HG03354 (cell line): ENCODE data around the gene DEFB131B.
"Not testable (repeated sequence)": the region's sequence is repeated elsewhere in the genome, so short reads cannot be mapped to it uniquely, and the experiment has no call there.

ENCODE experiments used
- ATAC-seq: cut with Tn5 transposase; IDR thresholded peaks from one replicate; pipeline ENCODE4 v1.9.1; 2021; ENCODE audit warnings: mild to moderate bottlenecking; ENCODE audit not compliant: unreplicated experiment, poor library complexity, severe bottlenecking

The DEFB131B gene, protein sequence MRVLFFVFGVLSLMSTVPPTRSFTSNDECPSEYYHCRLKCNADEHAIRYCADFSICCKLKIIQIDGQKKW

DNA sequence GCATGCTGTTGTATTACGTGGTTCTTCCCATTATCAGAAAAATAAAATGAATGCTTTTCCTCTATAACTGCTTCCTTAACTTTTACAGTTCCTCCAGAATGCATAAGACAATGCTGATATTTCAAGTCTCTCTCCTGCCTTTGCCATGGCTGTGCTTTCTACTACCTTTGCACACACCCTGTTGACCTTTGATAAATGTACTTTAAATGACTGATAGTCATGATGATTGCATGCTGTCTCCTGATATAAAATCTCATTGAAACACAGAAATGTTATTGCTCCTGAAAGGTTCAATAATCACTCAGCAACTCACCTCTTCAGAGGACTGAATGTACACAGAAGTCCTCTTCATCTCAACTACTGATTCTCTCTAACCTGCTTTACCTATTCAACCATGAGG lies at the start of gene DEFB131B:
Gene DEFB131B (plus strand): TSS at position 395 of the 400 bp plus-strand sequence. CDS start 0 bp downstream, at position 395.
- ATAC-seq = not testable (repeated sequence)

DNA sequence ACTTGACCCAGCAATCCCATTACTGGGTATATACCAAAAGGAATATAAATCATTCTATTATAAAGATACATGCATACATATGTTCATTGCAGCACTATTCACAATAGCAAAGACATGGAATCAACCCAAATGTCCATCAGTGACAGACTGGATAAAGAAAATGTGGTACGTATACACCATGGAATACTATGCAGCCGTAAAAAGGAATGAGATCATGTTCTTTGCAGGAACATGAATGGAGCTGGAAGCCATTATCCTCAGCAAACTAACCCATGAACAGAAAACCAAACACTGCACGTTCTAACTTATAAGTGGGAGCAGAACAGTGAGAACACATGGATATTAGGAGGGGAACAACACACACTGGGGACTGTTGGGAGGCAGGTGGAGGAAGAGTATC lies 49.0 kb upstream of the DEFB131B start:
- ATAC-seq = not testable (repeated sequence)

DNA sequence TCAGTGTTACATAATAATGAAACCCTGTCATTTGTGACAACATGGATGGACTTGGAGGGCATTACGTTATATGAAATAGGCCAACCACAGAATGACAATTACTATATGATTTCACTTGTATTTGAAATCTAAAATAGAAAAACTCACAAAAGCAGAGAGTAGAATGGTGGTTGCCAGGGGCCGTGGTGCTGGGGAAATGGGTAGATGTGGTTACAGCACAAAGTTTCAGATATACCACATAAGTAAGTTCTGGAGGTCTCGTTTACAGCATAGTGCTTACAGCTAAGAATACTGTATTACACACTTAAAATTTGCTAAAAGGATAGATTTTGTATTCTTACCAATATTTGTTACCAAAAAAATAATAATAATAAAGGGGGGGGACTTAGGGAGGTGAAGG lies 48.6 kb upstream of the DEFB131B start:
- ATAC-seq = not testable (repeated sequence)

DNA sequence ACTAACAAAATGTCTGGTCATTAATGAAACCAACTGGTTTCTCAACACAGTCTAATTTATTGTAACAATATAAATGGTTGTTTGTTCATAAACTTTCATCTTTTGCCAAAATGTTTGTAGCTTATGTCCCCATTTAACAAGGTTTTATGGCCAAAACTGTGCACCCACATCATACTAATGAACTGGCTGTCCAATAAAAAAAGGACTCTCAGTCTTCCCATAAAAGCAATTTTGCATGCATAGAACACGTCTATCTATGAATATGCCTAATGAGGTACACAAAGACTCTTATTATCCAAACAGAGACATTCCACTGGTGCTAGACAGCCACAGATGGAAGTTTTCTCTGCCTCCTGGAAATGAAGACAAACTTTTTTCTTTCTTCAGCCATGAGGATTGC lies 45.4 kb upstream of the DEFB131B start, which contains the start of gene DEFB108B:
Gene DEFB108B (plus strand): TSS at position 390 of the 400 bp plus-strand sequence. CDS start 0 bp downstream, at position 390.
- not testable (repeated sequence) for ATAC-seq

DNA sequence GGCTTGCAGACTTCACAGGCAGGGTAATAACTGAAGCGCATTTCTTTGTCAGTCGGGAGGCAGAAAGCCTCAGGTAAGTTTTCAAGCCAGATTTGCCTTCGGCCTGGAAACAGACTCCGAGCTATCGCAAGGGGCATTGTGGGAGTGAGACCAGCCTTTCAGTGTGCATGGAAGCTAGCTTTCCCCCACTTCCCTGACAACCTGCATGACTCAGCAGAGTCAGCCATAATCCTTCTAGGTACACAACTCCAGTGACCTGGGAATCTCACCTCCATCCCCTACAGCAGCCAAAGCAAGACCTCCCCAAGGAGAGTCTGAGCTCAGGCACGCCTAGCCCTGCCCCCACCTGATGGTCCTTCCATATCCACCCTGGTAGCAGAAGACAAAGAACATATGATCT lies 35.5 kb upstream of the DEFB131B start:
- ATAC-seq = not testable (repeated sequence)

DNA sequence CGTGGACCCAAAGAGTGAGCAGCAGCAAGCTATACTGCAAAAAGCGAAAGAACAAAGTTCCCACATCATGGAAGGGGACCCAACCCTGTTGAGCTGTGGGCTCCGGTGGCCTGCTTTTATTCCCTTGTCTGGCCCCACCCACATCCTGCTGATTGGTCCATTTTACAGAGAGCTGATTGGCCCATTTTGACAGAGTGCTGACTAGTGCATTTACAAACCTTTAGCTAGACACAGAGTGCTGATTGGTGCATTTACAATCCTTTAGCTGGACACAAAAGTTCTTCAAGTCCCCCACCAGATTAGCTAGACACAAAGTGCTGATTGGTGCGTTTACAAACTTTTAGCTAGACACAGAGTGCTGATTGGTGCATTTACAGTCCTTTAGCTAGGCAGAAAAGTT lies 34.9 kb upstream of the DEFB131B start:
- not testable (repeated sequence) for ATAC-seq

DNA sequence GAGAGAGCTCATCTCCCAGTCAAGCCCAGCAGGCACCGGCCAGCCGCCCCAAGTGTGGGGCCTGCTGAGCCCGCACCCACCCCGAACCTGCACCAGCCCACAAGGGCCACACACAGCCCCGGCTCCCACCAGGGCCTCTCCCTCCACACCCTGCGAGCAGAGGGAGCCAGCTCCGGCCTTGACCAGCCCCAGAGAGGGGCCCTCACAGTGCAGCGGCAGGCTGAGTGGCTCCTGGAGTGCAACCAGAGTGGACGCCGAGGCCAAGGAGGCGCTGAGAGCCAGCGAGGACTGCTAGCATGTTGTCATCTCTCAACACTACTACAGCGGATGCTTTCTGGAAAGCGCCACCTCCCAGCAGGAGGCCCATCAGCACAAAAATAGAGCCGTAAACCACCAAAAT lies 34.4 kb upstream of the DEFB131B start:
- ATAC-seq = no peak

DNA sequence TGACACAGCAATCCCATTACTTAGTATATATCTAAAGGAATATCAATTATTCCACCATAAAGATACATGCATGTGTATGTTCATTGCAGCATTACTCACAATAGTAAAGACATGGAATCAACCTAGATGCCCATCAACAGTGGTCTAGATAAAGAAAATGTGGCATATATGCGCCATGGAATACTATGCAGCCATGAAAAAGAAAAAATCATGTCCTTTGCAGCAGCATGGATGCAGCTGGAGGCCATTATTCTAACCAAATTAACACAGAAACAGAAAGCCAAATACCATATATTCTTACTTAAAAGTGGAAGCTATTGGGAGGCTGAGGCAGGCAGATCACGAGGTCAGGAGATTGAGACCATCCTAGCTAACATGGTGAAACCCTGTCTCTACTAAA lies 24.4 kb upstream of the DEFB131B start:
- not testable (repeated sequence) for ATAC-seq

DNA sequence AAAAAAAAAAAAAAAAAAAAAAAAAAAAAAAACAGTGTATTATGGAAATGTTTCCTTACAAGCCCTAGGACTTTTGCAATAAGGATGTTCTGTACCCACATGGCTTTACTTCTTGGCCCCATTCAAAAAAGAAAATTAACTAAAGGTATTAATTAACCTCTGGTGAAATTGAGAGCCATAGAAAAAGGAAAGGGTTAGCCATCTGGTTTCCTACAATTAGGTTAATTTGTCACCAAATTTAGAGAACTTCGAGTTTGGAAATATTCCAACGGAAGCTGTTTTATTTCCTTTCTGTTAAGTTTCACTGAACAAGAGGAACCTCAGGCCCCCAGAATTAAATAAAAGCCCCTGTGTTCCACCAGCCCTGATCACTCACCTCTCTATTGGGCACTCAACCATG lies 22.4 kb upstream of the DEFB131B start:
- not testable (repeated sequence) for ATAC-seq

DNA sequence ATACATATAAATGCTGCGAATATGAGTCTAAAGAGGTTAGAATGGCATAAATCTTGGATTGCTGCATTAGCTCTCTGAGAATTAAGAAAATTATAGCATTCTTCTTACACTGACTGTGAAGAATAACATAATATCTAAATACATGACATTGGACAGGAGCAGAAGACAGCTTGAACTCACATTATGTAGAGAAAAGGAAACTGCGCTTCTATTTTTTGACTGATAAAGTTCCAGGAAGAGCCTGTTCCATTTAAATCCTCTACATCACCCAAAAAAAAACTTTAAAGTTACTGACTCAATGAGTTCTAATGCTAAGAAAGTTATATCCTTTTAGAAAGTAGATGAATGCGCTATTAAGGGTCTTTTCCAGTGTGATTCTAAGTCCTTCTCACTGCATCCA lies 17.4 kb upstream of the DEFB131B start:
- ATAC-seq = not testable (repeated sequence)

DNA sequence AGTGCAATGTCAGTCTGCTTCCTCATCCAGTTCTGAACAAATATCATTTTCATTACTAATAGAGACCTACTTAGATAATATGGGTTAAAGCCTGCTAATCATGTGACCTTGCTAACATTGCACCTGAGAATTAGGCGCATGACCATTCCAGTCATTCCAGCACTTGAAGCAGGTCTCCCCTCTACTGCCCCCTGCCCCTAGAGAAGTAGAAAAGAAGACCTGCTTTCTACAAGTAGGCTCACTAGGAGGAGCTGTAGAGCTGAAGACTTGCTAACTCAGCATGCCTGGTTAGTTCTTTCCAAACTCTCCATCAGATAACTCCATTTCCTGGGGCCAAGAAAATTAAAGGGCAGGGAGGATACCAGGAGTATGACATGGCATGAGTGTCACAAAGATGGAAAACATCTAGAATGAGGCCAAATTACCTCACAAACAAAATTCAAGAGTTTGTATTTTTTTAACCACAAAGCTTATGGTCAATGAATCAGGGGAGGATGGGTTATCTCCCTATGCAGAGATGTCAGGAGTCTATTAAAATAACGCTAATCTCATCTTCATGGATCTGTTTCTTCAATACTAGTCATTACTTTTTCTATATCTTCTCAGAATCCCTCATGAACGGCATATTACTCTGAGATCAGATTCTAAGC lies 14.2 kb upstream of the DEFB131B start:
- ATAC-seq = not testable (repeated sequence)

DNA sequence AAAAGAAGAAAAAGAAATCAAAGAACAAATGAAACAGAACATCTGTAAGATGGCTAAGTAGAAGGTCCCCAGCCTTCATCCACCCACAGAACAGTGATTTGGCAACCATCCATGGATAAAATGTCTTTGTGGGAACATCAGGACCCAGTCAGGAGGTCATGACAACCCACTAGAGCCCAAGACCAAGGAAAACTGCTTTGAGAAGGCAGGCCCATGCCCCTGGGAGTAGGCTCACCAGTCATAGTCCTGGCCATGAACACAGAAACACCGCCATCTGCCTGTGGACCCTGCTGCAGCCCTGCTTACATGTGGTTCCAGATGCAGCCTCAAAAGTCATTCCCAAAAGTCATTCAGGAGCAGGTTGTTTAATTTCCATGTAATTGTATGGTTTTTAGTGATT lies 11.0 kb upstream of the DEFB131B start:
- ATAC-seq = not testable (repeated sequence)

DNA sequence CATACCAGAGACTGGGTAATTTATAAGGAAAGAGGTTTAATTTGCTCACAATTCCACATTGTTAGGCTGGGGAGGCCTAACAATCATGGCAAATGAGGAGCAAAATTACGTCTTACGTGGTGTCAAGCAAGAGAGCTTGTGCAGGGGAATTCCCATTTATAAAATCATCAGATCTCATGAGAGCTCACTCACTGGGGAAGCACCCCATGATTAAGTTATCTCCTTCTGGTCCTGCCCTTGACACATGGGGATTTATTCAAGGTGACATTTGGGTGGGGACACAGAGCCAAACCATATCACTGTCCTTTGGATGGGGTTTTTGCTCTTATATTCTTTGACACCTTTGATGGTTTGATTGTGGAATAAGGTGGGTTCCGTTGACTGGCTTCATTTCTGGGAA lies 8.3 kb upstream of the DEFB131B start:
- ATAC-seq = not testable (repeated sequence)

DNA sequence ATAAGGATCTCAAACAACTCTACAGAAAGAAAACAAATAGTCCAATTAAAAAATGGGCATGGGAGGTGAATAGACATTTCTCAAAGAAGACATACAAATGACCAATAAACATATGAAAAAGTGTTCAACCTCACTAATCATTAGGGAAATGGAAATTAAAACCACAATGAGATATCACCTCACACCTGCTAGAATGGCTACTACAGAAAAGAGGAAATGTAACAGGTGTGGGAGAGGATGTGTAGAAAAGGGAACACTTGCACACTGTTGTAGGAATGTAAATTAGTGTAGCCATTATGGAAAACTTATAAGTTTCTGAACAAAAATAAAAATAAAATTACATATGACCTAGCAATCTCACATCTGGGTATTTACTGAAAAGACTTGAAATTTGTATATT lies 7.6 kb upstream of the DEFB131B start:
- not testable (repeated sequence) for ATAC-seq

DNA sequence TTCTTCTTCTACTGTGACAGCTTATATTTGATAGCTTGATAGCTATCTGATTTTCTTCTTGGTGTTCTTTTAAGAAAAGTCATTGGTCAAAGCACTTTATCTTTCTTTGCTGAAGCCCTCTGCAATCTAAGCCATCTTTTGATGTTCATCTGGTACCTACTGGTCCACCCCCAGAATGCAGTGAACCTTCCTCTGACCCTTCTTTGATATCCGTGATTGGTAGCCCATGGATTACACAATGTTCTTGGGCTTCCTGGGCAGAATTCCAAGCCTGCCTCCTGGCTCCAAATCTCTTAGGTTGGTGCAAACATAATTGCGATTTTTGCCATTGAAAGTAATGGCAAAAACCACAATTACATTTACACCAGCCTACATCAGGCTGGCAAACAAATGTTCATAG lies 2.0 kb upstream of the DEFB131B start:
- ATAC-seq = not testable (repeated sequence)

DNA sequence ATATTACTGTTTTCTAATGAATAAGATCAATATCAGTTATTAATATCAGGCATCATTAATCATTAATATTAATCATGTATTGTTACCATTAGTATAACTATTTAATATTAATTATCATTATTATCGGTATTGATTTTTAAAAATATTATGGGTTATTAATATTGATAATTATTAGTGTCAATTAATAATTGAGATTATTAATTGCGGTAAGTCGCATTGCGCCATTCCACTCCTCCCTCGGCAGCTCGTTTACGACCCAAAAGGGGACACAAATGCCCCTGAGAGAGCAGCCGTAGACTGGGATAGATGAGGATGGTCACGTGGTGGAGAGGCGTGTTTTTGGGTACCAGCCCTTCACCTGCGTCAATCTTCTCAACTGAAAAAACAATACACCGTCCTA lies 7.6 kb downstream of the DEFB131B start:
- not testable (repeated sequence) for ATAC-seq

DNA sequence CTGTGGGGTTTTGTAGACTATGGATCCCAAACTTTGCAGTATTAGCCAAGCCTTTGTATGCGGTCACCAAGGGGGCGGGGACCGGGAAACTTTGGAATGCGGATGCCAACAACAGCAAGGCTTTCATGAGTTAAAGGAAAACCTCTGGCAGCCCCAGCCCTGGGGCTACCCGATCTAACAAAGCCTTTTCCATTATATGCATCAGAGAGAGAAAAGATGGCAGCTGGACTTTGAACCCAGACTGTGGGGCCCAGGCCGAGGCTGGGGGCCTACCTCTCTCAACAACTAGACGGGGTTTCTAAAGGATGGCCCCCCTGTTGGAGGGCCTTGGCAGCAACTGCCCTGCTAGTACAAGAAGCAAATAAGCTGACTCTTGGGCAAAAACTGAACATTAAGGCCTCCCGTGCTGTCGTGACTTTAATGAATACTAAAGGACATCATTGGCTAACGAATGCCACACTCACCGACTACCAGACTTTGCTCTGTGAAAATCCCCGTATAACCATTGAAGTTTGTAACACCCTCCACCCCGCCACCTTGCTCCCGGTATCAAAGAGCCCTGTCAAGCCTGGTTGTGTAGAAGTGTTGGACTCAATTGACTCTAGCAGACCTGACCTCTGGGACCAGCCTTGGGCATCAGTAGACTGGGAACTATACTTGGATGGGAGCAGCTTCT lies 10.2 kb downstream of the DEFB131B start:
- not testable (repeated sequence) for ATAC-seq

DNA sequence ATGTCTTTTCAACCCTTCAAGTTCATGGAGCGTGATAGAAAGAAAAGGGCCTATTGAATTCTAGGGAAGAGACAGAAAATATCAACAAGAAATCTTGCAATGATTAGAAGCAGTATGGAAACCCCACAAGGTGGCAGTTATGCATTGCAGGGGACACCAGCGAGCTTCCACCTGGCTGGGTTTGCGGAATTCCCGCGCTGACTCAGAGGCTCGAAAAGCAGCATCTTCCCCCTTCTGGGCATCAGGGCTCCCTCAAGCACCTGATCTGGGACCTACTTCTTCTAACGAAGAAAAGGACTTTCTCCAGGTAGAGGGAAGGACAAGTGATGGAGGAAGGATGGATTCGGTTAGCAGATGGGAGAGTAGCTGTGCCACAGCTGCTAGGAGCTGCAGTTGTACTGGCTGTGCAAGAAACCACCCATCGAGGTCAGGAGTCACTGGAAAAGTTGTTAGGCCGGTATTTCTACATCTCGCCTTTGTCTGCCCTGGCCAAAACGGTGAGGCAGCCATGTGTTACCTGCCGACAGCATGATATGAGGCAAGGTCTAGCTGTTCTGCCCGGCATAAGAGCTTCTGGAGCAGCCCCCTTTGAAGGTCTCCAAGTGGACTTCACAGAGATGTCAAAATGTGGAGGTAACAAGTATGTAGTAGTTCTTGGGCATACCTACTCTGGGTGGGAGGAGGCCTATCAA lies 11.1 kb downstream of the DEFB131B start:
- ATAC-seq = not testable (repeated sequence)

DNA sequence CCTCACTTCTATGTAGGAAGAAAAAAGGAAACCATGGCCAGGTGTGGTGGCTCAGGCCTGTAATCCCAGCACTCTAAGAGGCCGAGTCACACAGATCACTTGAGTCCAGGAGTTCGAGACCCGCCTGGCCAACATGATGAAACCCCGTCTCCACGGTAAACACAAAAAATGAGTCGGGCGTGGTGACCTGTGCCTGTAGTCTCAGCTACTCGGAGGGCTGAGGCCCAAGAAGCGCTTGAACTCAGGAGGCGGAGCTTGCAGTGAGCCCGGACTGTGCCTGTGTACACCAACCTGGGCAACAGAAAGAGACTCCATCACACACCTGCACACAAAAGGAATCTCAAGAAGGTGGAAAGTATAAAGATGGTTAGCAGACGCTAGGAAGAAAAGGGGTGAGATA lies 17.7 kb downstream of the DEFB131B start:
- no peak for ATAC-seq

DNA sequence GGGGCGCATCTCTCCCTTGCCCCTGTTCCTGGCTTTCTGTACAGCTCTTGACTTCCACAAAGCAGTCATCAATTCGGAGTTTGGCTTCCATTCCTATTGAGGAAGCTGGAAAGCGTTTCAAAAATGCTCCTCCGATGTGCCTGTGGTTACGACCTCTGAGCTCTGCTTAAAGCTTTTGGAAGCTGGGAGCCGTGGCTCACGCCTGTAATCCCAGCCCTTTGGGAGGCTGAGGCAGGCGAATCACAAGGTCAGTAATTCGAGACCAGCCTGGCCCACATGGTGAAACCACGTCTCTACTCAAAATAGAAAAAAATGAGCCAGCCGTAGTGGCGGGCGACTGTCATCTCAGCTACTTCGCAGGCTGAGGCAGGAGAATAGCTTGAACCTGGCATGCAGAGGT lies 22.9 kb downstream of the DEFB131B start:
- ATAC-seq = not testable (repeated sequence)
